Brain microvascular endothelial cell (primary cell): ENCODE data around the gene GAREM2.

Experiments
- DNase-seq: peaks from one replicate; pipeline ENCODE4 v3.0.0-alpha.2; 2020
- H3K27ac ChIP-seq: fragments of 250-450 bp; sonication (Bioruptor Pico); 2 replicates; pipeline ENCODE4 v1.5.1; 2020; ENCODE audit warnings: mild to moderate bottlenecking, moderate library complexity
- H3K27me3 ChIP-seq: fragments of 250-450 bp; sonication (Bioruptor Pico); replicated peaks from 2 replicates; pipeline ENCODE4 v1.5.1; 2020; ENCODE audit warnings: mild to moderate bottlenecking
- H3K36me3 ChIP-seq: fragments of 250-450 bp; sonication (Bioruptor Pico); replicated peaks from 2 replicates; pipeline ENCODE4 v1.5.1; 2020; ENCODE audit warnings: mild to moderate bottlenecking
- H3K4me3 ChIP-seq: 2 replicates; pipeline ENCODE4 v1.5.1; 2011; ENCODE audit warnings: low read depth, mild to moderate bottlenecking, control low read depth, low read length, moderate library complexity
- in situ Hi-C: cut with HindIII; loops from 2 replicates; pipeline ENCODE4 v1.10.0; 2017; ENCODE audit warnings: low sequenced_read_pairs, low pct_ligation_motif_present
- TF ChIP-seq, protein P1 (sequence below): IDR thresholded peaks from 2 replicates; pipeline ENCODE4 v1.5.1; 2011; ENCODE audit warnings: low read depth, mild to moderate bottlenecking, moderate library complexity, low read length, control low read depth, inconsistent platforms; ENCODE audit errors: missing control alignments

GAREM2 gene

DNA sequence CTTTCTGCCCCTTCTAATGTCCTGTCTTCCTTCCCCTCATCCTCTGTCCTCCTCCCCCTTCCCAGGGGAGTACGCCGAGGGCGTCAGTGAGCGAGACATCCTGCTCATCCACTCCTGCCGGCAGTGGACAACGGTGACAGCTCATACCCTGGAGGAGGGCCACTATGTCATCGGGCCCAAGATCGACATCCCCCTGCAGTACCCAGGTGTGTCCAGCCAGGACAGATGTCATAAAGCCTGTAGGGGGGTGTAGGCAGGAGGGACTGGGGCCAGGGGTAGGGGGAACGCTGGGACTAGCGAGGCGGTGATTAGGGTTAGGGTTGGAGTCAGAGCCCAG, 3.4 kb downstream of the GAREM2 start:
- no peak overlapping the region for H3K27ac ChIP-seq
- H3K4me3 ChIP-seq = no peak overlapping the region
- H3K36me3 ChIP-seq = no peaks in the 10 kb centered on the region
- in situ Hi-C loops = no loop called here
- TF ChIP-seq, protein P1, sequence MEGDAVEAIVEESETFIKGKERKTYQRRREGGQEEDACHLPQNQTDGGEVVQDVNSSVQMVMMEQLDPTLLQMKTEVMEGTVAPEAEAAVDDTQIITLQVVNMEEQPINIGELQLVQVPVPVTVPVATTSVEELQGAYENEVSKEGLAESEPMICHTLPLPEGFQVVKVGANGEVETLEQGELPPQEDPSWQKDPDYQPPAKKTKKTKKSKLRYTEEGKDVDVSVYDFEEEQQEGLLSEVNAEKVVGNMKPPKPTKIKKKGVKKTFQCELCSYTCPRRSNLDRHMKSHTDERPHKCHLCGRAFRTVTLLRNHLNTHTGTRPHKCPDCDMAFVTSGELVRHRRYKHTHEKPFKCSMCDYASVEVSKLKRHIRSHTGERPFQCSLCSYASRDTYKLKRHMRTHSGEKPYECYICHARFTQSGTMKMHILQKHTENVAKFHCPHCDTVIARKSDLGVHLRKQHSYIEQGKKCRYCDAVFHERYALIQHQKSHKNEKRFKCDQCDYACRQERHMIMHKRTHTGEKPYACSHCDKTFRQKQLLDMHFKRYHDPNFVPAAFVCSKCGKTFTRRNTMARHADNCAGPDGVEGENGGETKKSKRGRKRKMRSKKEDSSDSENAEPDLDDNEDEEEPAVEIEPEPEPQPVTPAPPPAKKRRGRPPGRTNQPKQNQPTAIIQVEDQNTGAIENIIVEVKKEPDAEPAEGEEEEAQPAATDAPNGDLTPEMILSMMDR = no peak
- DNase-seq = no peak
- H3K27me3 ChIP-seq = peaks cover 19% of the 10 kb centered on the region

DNA sequence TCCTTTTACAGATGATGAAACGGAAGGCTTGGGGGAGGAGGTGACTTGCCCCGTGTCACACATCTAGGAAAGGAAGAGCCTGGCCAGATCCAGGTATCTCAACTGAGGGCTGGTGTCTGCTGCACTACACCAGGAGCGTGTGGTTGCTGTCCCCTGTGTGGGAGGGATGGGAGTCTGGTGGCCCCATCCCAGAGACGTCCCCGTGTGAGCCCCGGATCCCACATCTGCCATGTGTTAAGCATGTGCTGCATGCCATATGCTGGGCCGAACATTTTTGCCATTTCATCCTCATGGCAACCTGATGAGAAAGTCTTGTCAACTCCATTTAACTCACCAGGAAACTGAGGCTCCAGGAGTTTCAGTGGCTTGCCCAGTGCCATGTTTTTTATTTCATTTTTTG, 4.2 kb downstream of the GAREM2 start:
- Histone ChIP-seq H3K27ac (no peak overlapping the region), H3K36me3 (no peaks in the 10 kb centered on the region), H3K27me3 (peaks cover 19% of the 10 kb centered on the region), H3K4me3 (no peak overlapping the region)
- in situ Hi-C loops = no loop called here
- no peak for DNase-seq
- TF ChIP-seq, protein P1 = no peak

DNA sequence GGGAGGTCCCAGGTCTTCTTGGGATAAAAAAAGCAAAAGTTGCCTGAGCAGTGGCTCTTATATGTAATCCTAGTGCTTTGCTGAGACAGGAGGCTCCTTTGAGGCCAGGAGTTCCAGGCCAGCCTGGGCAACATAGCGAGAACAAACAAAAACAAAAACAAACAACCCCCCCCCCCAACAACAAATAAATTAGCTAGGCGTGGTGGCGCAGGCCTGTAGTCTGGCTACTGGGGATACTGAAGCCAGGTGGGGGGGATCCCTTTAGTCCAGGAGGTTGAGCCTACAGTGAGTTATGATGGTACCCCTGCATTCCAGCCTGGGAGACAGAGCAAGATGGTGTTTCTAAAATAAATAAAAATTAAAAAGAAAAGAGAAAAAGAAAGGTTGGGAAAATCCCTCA, 5.4 kb downstream of the GAREM2 start:
- in situ Hi-C loops = no loop called here
- H3K4me3 ChIP-seq = peak overlapping the region; percentile 56
- H3K36me3 ChIP-seq = no peaks in the 10 kb centered on the region
- peaks cover 12% of the 10 kb centered on the region for H3K27me3 ChIP-seq
- no peak overlapping the region for H3K27ac ChIP-seq
- TF ChIP-seq, protein P1 = no peak
- no peak for DNase-seq

DNA sequence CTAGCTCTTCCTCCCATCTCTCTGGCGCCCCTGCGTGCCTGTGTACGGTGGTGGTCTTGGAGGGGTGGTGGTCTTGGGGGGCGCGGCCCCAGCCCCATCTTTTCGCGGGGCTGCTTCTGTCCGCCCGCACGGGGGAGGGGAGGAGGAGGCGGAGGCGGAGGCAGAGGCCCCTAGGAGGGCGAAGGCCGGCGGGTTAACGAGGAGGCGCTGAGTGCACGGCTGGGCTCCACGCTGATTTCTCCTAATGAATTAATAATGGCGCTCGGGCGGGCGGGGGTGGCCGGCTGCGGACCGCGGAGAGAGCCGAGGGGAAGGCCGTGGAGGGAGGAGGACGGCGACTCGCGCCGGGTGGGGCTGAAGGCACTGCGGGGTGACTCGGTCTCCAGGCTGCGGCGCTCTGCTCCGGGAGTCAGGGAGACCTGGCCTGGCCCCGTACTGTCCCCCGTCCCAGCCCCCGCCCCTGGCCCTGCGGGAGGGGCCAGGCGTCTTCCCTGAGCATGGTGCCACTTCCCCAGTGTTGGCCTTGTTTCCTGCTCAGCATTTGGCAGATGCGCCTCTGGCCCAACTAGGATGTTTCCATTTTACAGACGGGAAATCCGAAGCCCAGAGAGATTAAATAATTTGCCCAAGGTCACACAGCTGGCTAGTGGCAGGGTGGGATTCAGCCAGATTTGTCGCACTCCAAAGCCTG, 6.0 kb downstream of the GAREM2 start:
- DNase-seq = no peak

DNA sequence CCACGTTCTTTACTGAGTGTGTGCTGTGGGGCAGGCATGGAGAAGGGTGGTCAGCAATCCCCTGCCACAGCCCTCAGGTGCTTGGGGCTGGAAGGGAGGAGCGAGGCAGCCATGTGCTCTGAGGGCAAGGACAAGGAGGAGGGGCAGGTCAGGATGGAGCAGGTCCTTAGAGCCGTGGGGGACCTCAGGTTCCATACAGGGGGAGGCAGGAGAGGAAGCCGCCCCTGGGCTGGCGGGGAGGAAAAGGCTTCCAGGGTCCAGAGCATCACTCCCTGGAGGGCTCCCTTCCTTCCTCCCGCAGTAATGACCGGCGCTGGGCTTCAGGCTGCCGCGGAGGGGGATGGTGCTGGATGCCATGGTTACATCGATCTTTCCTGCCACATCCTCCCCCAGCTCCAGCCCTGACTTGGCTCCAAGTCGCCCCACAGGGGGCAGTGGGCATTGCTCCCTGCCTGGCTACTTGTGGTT, 6.6 kb downstream of the GAREM2 start:
- TF ChIP-seq, protein P1 = peak; percentile 0
- no peak overlapping the region for H3K27ac ChIP-seq

More for the DNA sequence above, 6.0 kb downstream of the GAREM2 start:
- TF ChIP-seq, protein P1 = no peak
- Histone ChIP-seq H3K4me3 (peak overlapping the region; percentile 56), H3K27ac (no peak overlapping the region), H3K36me3 (no peaks in the 10 kb centered on the region), H3K27me3 (peaks cover 9% of the 10 kb centered on the region)
- in situ Hi-C loops = no loop called here

GRCh38 chr2:26182441-26182840, 9.6 kb downstream of the GAREM2 start:
- in situ Hi-C loops = no loop called here
- Histone ChIP-seq H3K4me3 (no peak overlapping the region), H3K27me3 (no peaks in the 10 kb centered on the region), H3K36me3 (no peaks in the 10 kb centered on the region), H3K27ac (no peak overlapping the region)
- TF ChIP-seq, protein P1 = no peak
- no peak for DNase-seq

More for the DNA sequence above, 6.6 kb downstream of the GAREM2 start:
- no peaks in the 10 kb centered on the region for H3K36me3 ChIP-seq
- in situ Hi-C loops = no loop called here
- no peak for DNase-seq
- peaks cover 3% of the 10 kb centered on the region for H3K27me3 ChIP-seq
- H3K4me3 ChIP-seq = no peak overlapping the region
